H1 (cell line): ENCODE data around the gene TEX51. TPM values are rescaled to one million over a fixed set of nuclear protein-coding genes. Genes with fewer than 3 reads are reported as not detected.

Experiments
- CTCF ChIA-PET: fragments of 300-600 bp; sonication (Branson Sonifier 250); formaldehyde crosslinking; loops from one replicate; lab custom pipeline; 2021; ENCODE audit not compliant: partially characterized antibody; lab: Charles Lee
- POLR2A ChIA-PET: fragments of 300-600 bp; sonication (Branson Sonifier 250); formaldehyde crosslinking; loops from one replicate; lab custom pipeline; 2021; ENCODE audit warnings: inconsistent platforms; ENCODE audit not compliant: partially characterized antibody; lab: Charles Lee
- DNase-seq, 2 experiments: peaks; one replicate each; pipeline versions ENCODE4 v3.0.0 to v3.0.0-alpha.2; 2010 to 2022; ENCODE audit warnings: low spot score in 2 of 2, low read depth in 1 of 2, mixed read lengths in 1 of 2
- FAIRE-seq: peaks from 2 replicates; lab custom pipeline; 2011; peaks lifted over from hg19 to GRCh38; lab: Jason Lieb, UNC
- H2AFZ ChIP-seq: 2 replicates; pipeline ENCODE4 v1.8.1; 2012; ENCODE audit warnings: low read length, inconsistent platforms
- H2AK5ac ChIP-seq: 2 replicates; pipeline ENCODE4 v1.6.1; 2013; ENCODE audit warnings: low read depth, low read length
- H2BK120ac ChIP-seq: replicated peaks from 2 replicates; pipeline ENCODE3; 2013; ENCODE audit warnings: low read depth, low read length, inconsistent platforms
- H2BK12ac ChIP-seq: 2 replicates; pipeline ENCODE4 v1.6.1; 2013; ENCODE audit warnings: low read depth, low read length
- H2BK15ac ChIP-seq: 2 replicates; pipeline ENCODE4 v1.6.1; 2013; ENCODE audit warnings: low read length
- H2BK20ac ChIP-seq: 2 replicates; pipeline ENCODE4 v1.6.1; 2013; ENCODE audit warnings: low read length
- H2BK5ac ChIP-seq: 2 replicates; pipeline ENCODE4 v1.6.1; 2013; ENCODE audit warnings: low read depth, low read length
- H3K14ac ChIP-seq: 2 replicates; pipeline ENCODE4 v1.6.1; 2013; ENCODE audit warnings: inconsistent platforms; ENCODE audit not compliant: insufficient read length
- H3K18ac ChIP-seq: 2 replicates; pipeline ENCODE4 v1.6.1; 2013; ENCODE audit warnings: low read length; ENCODE audit errors: extremely low read depth
- H3K23ac ChIP-seq: 2 replicates; pipeline ENCODE4 v1.6.1; 2013; ENCODE audit warnings: inconsistent platforms; ENCODE audit not compliant: insufficient read length
- H3K23me2 ChIP-seq: 2 replicates; pipeline ENCODE4 v1.6.1; 2013; ENCODE audit warnings: low read depth, low read length
- H3K27ac ChIP-seq: 2 replicates; pipeline ENCODE4 v1.6.1; 2011; ENCODE audit warnings: low read depth, low read length, inconsistent platforms
- H3K27me3 ChIP-seq, 4 experiments: replicated peaks in 1 of 4; 1 replicate in 1 of 4; 2 replicates in 3 of 4; pipeline versions ENCODE4 v1.6.1 to v1.8.1; 2011 to 2013; ENCODE audit warnings: low read length in 3 of 4, mild to moderate bottlenecking in 3 of 4, inconsistent platforms in 2 of 4, mixed read lengths in 2 of 4, moderate library complexity in 1 of 4; ENCODE audit not compliant: control insufficient read depth in 3 of 4, insufficient read depth in 3 of 4; ENCODE audit errors: extremely low read depth in 1 of 4
- H3K36me3 ChIP-seq, 4 experiments: 2 replicates each; pipeline versions ENCODE4 v1.6.1 to v1.8.1; 2011 to 2013; ENCODE audit warnings: mild to moderate bottlenecking in 4 of 4, low read length in 3 of 4, moderate library complexity in 2 of 4, control low read depth in 1 of 4, inconsistent platforms in 1 of 4; ENCODE audit not compliant: insufficient read depth in 4 of 4, control insufficient read depth in 2 of 4
- H3K4ac ChIP-seq: replicated peaks from 2 replicates; pipeline ENCODE3; 2013; ENCODE audit warnings: low read length, low read depth, mixed read lengths, inconsistent platforms; ENCODE audit not compliant: insufficient read length
- H3K4me1 ChIP-seq, 4 experiments: replicated peaks in 1 of 4; 1 replicate in 1 of 4; 2 replicates in 3 of 4; pipeline versions ENCODE4 v1.6.1 to v1.8.1; 2011 to 2013; ENCODE audit warnings: low read length in 3 of 4, inconsistent platforms in 2 of 4, mixed read lengths in 1 of 4; ENCODE audit not compliant: insufficient read depth in 4 of 4, control insufficient read depth in 3 of 4
- H3K4me2 ChIP-seq, 2 experiments: 2 replicates each; pipeline versions ENCODE4 v1.6.1 to v1.8.1; 2011 to 2013; ENCODE audit warnings: low read depth in 2 of 2, low read length in 2 of 2, control low read depth in 1 of 2, inconsistent platforms in 1 of 2, mild to moderate bottlenecking in 1 of 2; ENCODE audit not compliant: insufficient read depth in 1 of 2
- H3K4me3 ChIP-seq, 4 experiments: fragments of 200-600, 300-600 bp in 1 of 4; sonication (generic), shearing (Covaris generic), sonication (Bioruptor Twin) in 1 of 4; 2 replicates each; pipeline versions ENCODE4 v1.5.1 to v1.8.1; 2011 to 2016; ENCODE audit warnings: low read length in 4 of 4, low read depth in 3 of 4, control low read depth in 2 of 4, inconsistent platforms in 2 of 4, mild to moderate bottlenecking in 2 of 4, mixed read lengths in 1 of 4, moderate library complexity in 1 of 4; ENCODE audit not compliant: insufficient read depth in 2 of 4; ENCODE audit errors: extremely low read depth in 1 of 4
- H3K56ac ChIP-seq: replicated peaks from 2 replicates; pipeline ENCODE3; 2013; ENCODE audit warnings: low read depth, mild to moderate bottlenecking, mixed read lengths, low read length, inconsistent platforms; ENCODE audit not compliant: insufficient read length
- H3K79me1 ChIP-seq: 2 replicates; pipeline ENCODE4 v1.6.1; 2013; ENCODE audit warnings: low read depth, low read length, control low read depth
- H3K79me2 ChIP-seq, 2 experiments: 2 replicates each; pipeline versions ENCODE4 v1.6.1 to v1.8.1; 2012 to 2013; ENCODE audit warnings: low read length in 2 of 2, mild to moderate bottlenecking in 2 of 2, inconsistent platforms in 1 of 2; ENCODE audit not compliant: insufficient read depth in 2 of 2, control insufficient read depth in 1 of 2
- H3K9ac ChIP-seq, 4 experiments: replicated peaks in 1 of 4; 1 replicate in 1 of 4; 2 replicates in 3 of 4; pipeline versions ENCODE4 v1.6.1 to v1.8.1; 2011 to 2013; ENCODE audit warnings: low read depth in 3 of 4, low read length in 3 of 4, control low read depth in 2 of 4, mild to moderate bottlenecking in 2 of 4, moderate library complexity in 2 of 4, inconsistent platforms in 1 of 4; ENCODE audit errors: extremely low read depth in 1 of 4
- H3K9me3 ChIP-seq, 2 experiments: 2 replicates each; pipeline versions ENCODE4 v1.6.1 to v1.8.1; 2012 to 2013; ENCODE audit warnings: mild to moderate bottlenecking in 2 of 2, moderate library complexity in 2 of 2, control low read depth in 1 of 2, inconsistent platforms in 1 of 2, low read depth in 1 of 2, low read length in 1 of 2, mixed read lengths in 1 of 2; ENCODE audit not compliant: insufficient read depth in 2 of 2
- H4K20me1 ChIP-seq, 2 experiments: replicated peaks in 1 of 2; 2 replicates each; pipeline versions ENCODE3 to v1.8.1; 2011 to 2013; ENCODE audit warnings: inconsistent platforms in 2 of 2, low read length in 2 of 2, mild to moderate bottlenecking in 1 of 2; ENCODE audit not compliant: insufficient read depth in 2 of 2, control insufficient read depth in 1 of 2
- H4K5ac ChIP-seq: 2 replicates; pipeline ENCODE4 v1.6.1; 2013; ENCODE audit warnings: low read length, low read depth, mixed read lengths, inconsistent platforms; ENCODE audit not compliant: insufficient read length
- H4K8ac ChIP-seq: 2 replicates; pipeline ENCODE4 v1.8.0; 2013; ENCODE audit warnings: mild to moderate bottlenecking, moderate library complexity, low read length, inconsistent platforms; ENCODE audit not compliant: insufficient read depth; ENCODE audit errors: extremely low read depth
- H4K91ac ChIP-seq: replicated peaks from 2 replicates; pipeline ENCODE3; 2013; ENCODE audit warnings: low read length, mixed read lengths, inconsistent platforms; ENCODE audit not compliant: insufficient read length
- BACH1 ChIP-seq: IDR thresholded peaks from 2 replicates; pipeline ENCODE4 v1.6.1; 2012; ENCODE audit warnings: low read length, improper control_type of control experiment
- KDM5A ChIP-seq: fragments of 200-600 bp; IDR thresholded peaks from 2 replicates; pipeline ENCODE4 v1.7.1; 2012; ENCODE audit warnings: mild to moderate bottlenecking, low read length, inconsistent platforms, mixed read lengths
- TEAD4 ChIP-seq: IDR thresholded peaks from 2 replicates; pipeline ENCODE4 v1.6.1; 2012; ENCODE audit warnings: low read depth, low read length, inconsistent platforms, mixed read lengths
- WGBS, 2 experiments: shearing (Covaris generic) in 1 of 2; methylation state at CpG; one replicate each; pipeline versions ENCODE4 v1.1.6 to v1.1.7; 2013 to 2015; ENCODE audit warnings: low lambda C conversion rate in 2 of 2, mixed read lengths in 2 of 2, inconsistent platforms in 1 of 2, low coverage in 1 of 2, missing lambda C conversion rate in 1 of 2; ENCODE audit not compliant: insufficient replicate concordance in 2 of 2, insufficient coverage in 1 of 2, insufficient read length in 1 of 2; ENCODE audit errors: extremely low coverage in 1 of 2, missing lambda C conversion rate in 1 of 2; 5-methylcytosine and 5-hydroxymethylcytosine counted together
- polyA plus RNA-seq, 7 experiments: library from polyadenylated mRNA; depleted of rRNA in 3 of 7; stranded (reverse) in 5 of 7; unstranded in 2 of 7; fragments of >200 nt in 5 of 7; fragments of 200-250 nt in 2 of 7; gene quantifications; 1 replicate in 5 of 7; 2 replicates in 1 of 7; 4 replicates in 1 of 7; pipeline versions ENCODE4 v1.2.1 to v1.2.3, GENCODE V29; 2011 to 2013; ENCODE audit warnings: missing spikeins in 2 of 7, mixed read lengths in 2 of 7
- total RNA-seq: library from RNA; stranded (reverse); fragmentation: NEBNext Ultra II Directional; extraction: Animal tissue kit (Norgen Biotek cat#: 25700); gene quantifications from 2 replicates; pipeline ENCODE4 v1.2.1, GENCODE V29; 2021

The TEX51 gene
- total and polyA plus RNA-seq, 2 of the 8 experiments (the other 6 are each of a cell fraction or from before 2014, with no cell fraction given) = not detected

GRCh38 chr2:126858991-126859390 is 39.7 kb upstream of the TEX51 start:
- no peak overlapping the region for H3K23ac ChIP-seq
- no peak overlapping the region for H4K91ac ChIP-seq
- H4K8ac ChIP-seq = no peak overlapping the region
- H2BK15ac ChIP-seq = no peak overlapping the region
- no peak overlapping the region for H2BK5ac ChIP-seq
- no peak overlapping the region for H2AK5ac ChIP-seq
- no peak overlapping the region for H3K18ac ChIP-seq
- no peak overlapping the region for H3K9ac ChIP-seq
- POLR2A ChIA-PET = no interaction called here
- H3K4me2 ChIP-seq = no peak overlapping the region
- no peak overlapping the region for H2BK120ac ChIP-seq
- no peak overlapping the region for H4K5ac ChIP-seq
- no peaks in the 10 kb centered on the region; a peak in 1 of 7 replicates for H3K4me1 ChIP-seq
- no peak overlapping the region for H3K4ac ChIP-seq
- H3K9me3 ChIP-seq = no peaks in the 10 kb centered on the region
- H3K36me3 ChIP-seq = no peaks in the 10 kb centered on the region
- H3K23me2 ChIP-seq = no peaks in the 10 kb centered on the region; the same call in 1 of the 2 replicates
- CTCF ChIA-PET = interaction anchor here (0.8 to 1.1 kb wide), 3 partner anchors 11 to 166 kb away, joined by 3 to 5 read pairs (median 3); no protein-coding TSS in a partner anchor
- H2BK20ac ChIP-seq = no peak overlapping the region
- no peaks in the 10 kb centered on the region for H3K27me3 ChIP-seq
- H2BK12ac ChIP-seq = no peak overlapping the region
- FAIRE-seq = no peak
- no peak overlapping the region for H2AFZ ChIP-seq
- H3K14ac ChIP-seq = no peak overlapping the region
- DNase-seq = no peak
- no peak overlapping the region for H3K27ac ChIP-seq
- H3K79me2 ChIP-seq = no peaks in the 10 kb centered on the region
- H3K56ac ChIP-seq = no peak overlapping the region
- H3K79me1 ChIP-seq = no peaks in the 10 kb centered on the region
- H4K20me1 ChIP-seq = no peaks in the 10 kb centered on the region
- WGBS, 2 experiments = 61% methylated on average over 5 of the region's 5 CpGs; no CpG with 5 or more reads in 1 of the 2 experiments
- H3K4me3 ChIP-seq = no peak overlapping the region
- no peak for TF ChIP-seq KDM5A
- TF ChIP-seq TEAD4 = no peak
- TF ChIP-seq BACH1 = no peak
